Superior temporal gyrus (tissue), 1 donor: Measurements from ENCODE around the gene PUS1.

Experiments used
- DNase-seq: peaks from one replicate; pipeline ENCODE4 v3.0.0-alpha.2; 2016; ENCODE audit errors: extremely low spot score

PUS1 gene

GRCh38 chr12:131990066-131990979 lies 61.2 kb downstream of the PUS1 start:
- DNase-seq: no peak

GRCh38 chr12:131990980-131991305 lies 61.9 kb downstream of the PUS1 start:
- DNase-seq: no peak

- DNase-seq: no peak
Measured at GRCh38 chr12:131991816-131992430, 62.8 kb downstream of the PUS1 start.

GRCh38 chr12:131994589-131994988 lies 65.5 kb downstream of the PUS1 start:
- no peak for DNase-seq
